Spleen (tissue), 11 donors: ENCODE results near the gene SMIM31. TPM values are rescaled to one million over a fixed set of nuclear protein-coding genes. Genes with fewer than 3 reads are reported as not detected.

ENCODE experiments used
- DNase-seq: peaks from one replicate; pipeline ENCODE4 v3.0.0-alpha.2; 2020
- H3K27ac ChIP-seq, 8 donors: fragments of 200-600 bp; sonication (generic) in 7 of 8; 1 replicate in 4 of 8; 2 replicates in 4 of 8; pipeline versions ENCODE4 v1.5.0 to v1.8.0; 2016 to 2021; ENCODE audit warnings: inconsistent platforms in 4 of 8, mild to moderate bottlenecking in 4 of 8, moderate library complexity in 1 of 8
- H3K27me3 ChIP-seq, 7 donors: fragments of 200-600 bp; sonication (generic) in 6 of 7; replicated peaks in 1 of 7; 1 replicate in 4 of 7; 2 replicates in 3 of 7; pipeline versions ENCODE4 v1.5.0 to v1.8.0; 2016 to 2021; ENCODE audit warnings: inconsistent platforms in 3 of 7, mild to moderate bottlenecking in 1 of 7
- H3K36me3 ChIP-seq, 6 donors: fragments of 200-600 bp; sonication (generic) in 5 of 6; 1 replicate in 4 of 6; 2 replicates in 2 of 6; pipeline versions ENCODE4 v1.5.0 to v1.8.0; 2016 to 2021; ENCODE audit warnings: inconsistent platforms in 2 of 6
- H3K4me1 ChIP-seq, 6 donors: fragments of 200-600 bp; sonication (generic) in 5 of 6; 1 replicate in 3 of 6; 2 replicates in 3 of 6; pipeline versions ENCODE4 v1.5.0 to v1.8.0; 2016 to 2021; ENCODE audit warnings: inconsistent platforms in 3 of 6
- H3K4me3 ChIP-seq, 8 donors: fragments of 200-600 bp; sonication (generic) in 7 of 8; 1 replicate in 4 of 8; 2 replicates in 4 of 8; pipeline versions ENCODE4 v1.5.0 to v1.8.0; 2016 to 2021; ENCODE audit warnings: inconsistent platforms in 4 of 8, mild to moderate bottlenecking in 4 of 8, moderate library complexity in 2 of 8
- H3K9me3 ChIP-seq, 8 donors: fragments of 200-600 bp; sonication (generic) in 7 of 8; 1 replicate in 4 of 8; 2 replicates in 4 of 8; pipeline versions ENCODE4 v1.5.0 to v1.8.0; 2016 to 2021; ENCODE audit warnings: inconsistent platforms in 4 of 8
- POLR2A ChIP-seq, 3 donors: fragments of 450-650 bp; IDR thresholded peaks; one replicate each; pipeline ENCODE4 v1.5.1; 2017; ENCODE audit warnings: antibody characterized with exemption in 3 of 3, mild to moderate bottlenecking in 1 of 3
- POLR2AphosphoS5 ChIP-seq, 3 donors: sonication (generic); formaldehyde crosslinking; IDR thresholded peaks; one replicate each; pipeline ENCODE4 v1.5.1; 2017; ENCODE audit warnings: antibody characterized with exemption in 3 of 3
- WGBS, 5 donors: extraction: QIAGEN DNeasy Blood & Tissue Kit in 3 of 5; methylation state at CpG; one replicate each; pipeline versions ENCODE4 v1.1.5 to v1.1.7; 2013 to 2018; 5-methylcytosine and 5-hydroxymethylcytosine counted together
- intact Hi-C: fragments of 100-400 bp; cut with DNase I; formaldehyde crosslinking; loops from one replicate; pipeline ENCODE4 v1.15.0; 2023; ENCODE audit warnings: low total_unique reads
- polyA plus RNA-seq, 3 donors: library from polyadenylated mRNA; stranded (reverse); fragments of 200-250 nt; gene quantifications; one replicate each; pipeline ENCODE4 v1.2.1, GENCODE V29; 2013
- total RNA-seq, 7 donors: library from RNA; depleted of rRNA in 3 of 7; stranded (reverse); fragments of >200 nt in 3 of 7; fragmentation: NEBNext Ultra II Directional in 4 of 7; extraction: Animal tissue kit (Norgen Biotek cat#: 25700) in 4 of 7; gene quantifications; one replicate each; pipeline versions ENCODE4 v1.1.0 to v1.2.1, GENCODE V29; 2016 to 2021
- TF ChIP-seq, protein P1 (sequence below), 11 experiments: fragments of 200-600 bp in 7 of 11; fragments of 450-650 bp in 4 of 11; sonication (generic) in 4 of 11; IDR thresholded peaks in 8 of 11; conservative IDR thresholded peaks in 3 of 11; 1 replicate in 7 of 11; 2 replicates in 4 of 11; pipeline versions ENCODE4 v1.4.0 to v1.8.0; 2016 to 2021; ENCODE audit warnings: antibody characterized with exemption in 11 of 11, inconsistent platforms in 4 of 11, mild to moderate bottlenecking in 1 of 11
- donor health status: healthy with polysubstance abuse.
- donor health status: DM: no; HTN: no; CAD: no; lungs with moderate emphysema.
- donor health status: DM: no; HTN: no; CAD: no.
- donor health status: Bipolar disorder and iron deficiency.
- donor health status: healthy.
- donor health status: DM: no; HTN: no; CAD: no.
- donor health status: DM: yes; HTN: yes; CAD: no.

SMIM31 gene
- total and polyA plus RNA-seq, 10 donors, result not detected

DNA sequence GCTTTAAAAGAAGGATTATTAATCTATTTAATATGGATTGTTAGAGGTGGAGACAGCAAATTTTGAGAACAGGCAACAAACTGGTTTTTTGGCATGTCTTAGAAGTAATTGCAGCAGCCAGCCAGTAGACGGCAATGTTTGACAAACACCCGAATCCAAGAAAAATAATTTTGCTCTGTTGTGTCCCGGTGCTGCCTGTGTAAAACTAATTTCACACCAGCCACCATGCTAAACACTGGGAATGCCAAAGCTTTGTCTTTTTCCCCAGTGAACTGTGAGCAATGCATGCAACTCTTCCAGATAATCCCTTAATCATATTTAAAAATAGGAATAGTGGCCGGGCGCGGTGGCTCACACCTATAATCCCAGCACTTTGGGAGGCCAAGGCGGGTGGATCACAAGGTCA, 25.9 kb downstream of the SMIM31 start:
- WGBS, 5 donors, result 52 to 55% (median 55%) methylated on average over 7 of the region's 7 CpGs
- TF ChIP-seq POLR2AphosphoS5 (IDR thresholded peaks at IDR 0.05), result no peak
- TF ChIP-seq, protein P1, sequence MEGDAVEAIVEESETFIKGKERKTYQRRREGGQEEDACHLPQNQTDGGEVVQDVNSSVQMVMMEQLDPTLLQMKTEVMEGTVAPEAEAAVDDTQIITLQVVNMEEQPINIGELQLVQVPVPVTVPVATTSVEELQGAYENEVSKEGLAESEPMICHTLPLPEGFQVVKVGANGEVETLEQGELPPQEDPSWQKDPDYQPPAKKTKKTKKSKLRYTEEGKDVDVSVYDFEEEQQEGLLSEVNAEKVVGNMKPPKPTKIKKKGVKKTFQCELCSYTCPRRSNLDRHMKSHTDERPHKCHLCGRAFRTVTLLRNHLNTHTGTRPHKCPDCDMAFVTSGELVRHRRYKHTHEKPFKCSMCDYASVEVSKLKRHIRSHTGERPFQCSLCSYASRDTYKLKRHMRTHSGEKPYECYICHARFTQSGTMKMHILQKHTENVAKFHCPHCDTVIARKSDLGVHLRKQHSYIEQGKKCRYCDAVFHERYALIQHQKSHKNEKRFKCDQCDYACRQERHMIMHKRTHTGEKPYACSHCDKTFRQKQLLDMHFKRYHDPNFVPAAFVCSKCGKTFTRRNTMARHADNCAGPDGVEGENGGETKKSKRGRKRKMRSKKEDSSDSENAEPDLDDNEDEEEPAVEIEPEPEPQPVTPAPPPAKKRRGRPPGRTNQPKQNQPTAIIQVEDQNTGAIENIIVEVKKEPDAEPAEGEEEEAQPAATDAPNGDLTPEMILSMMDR (IDR thresholded peaks at IDR 0.05 in 8 of 11, conservative IDR thresholded peaks at IDR 0.05 in 3 of 11), result peak in 7 of 11 experiments; percentile 23 to 62 (median 56)
- intact Hi-C loops, result no loop called here
- H3K4me1 ChIP-seq, result no peaks in the 10 kb centered on the region
- no peak overlapping the region for H3K4me3 ChIP-seq
- H3K27ac ChIP-seq, result no peak overlapping the region
- no peaks in the 10 kb centered on the region for H3K27me3 ChIP-seq
- H3K9me3 ChIP-seq, result no peaks in the 10 kb centered on the region
- DNase-seq, result no peak
- no peaks in the 10 kb centered on the region for H3K36me3 ChIP-seq

DNA sequence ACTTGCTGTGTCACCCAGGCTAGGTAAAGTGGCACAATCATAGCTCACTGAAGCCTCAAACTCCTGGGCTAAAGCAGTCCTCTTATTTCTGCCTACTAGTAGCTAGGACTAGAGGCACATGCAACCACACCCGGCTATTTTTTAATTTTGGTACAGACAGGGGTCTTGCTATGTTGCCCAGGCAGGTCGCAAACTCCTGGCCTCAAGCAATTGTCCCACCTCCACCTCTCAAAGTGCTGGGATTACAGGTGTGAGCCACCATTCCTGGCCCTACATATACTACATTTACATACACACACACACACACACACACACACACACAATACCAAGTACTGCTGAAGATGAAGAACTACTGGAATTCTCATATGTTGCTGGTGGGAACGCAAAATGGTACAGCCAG, 26.9 kb downstream of the SMIM31 start:
- H3K27me3 ChIP-seq, result no peaks in the 10 kb centered on the region
- TF ChIP-seq, protein P1 (IDR thresholded peaks at IDR 0.05 in 8 of 11, conservative IDR thresholded peaks at IDR 0.05 in 3 of 11), result no peak
- TF ChIP-seq POLR2AphosphoS5 (IDR thresholded peaks at IDR 0.05), result no peak
- TF ChIP-seq POLR2A (IDR thresholded peaks at IDR 0.05), result no peak
- H3K27ac ChIP-seq, result no peak overlapping the region
- H3K36me3 ChIP-seq, result no peaks in the 10 kb centered on the region
- no peak for DNase-seq
- H3K4me1 ChIP-seq, result no peaks in the 10 kb centered on the region
- intact Hi-C loops, result no loop called here
- H3K9me3 ChIP-seq, result no peaks in the 10 kb centered on the region
- H3K4me3 ChIP-seq, result no peak overlapping the region
- WGBS, 5 donors, result 86 to 96% (median 90%) methylated on average over 3 of the region's 3 CpGs

DNA sequence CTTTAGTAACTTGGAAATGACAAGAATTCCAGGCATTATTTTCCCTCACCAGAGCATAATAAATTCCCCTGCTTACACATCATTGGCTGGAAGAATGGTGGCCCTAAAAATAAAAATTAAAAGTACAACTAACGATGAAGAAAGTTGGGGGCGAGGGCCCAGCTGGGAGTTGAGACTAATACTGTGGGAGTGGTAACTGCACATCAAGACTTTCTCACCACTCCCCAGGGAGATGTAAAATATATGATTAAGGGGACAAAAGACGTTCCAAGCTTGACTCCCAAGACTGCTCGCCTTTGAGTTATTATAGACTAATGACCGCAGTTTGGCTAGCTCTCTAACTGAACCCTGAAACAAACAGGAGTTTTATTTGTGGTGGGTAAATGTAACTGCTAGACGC, 30.0 kb downstream of the SMIM31 start:
- no peaks in the 10 kb centered on the region for H3K9me3 ChIP-seq
- intact Hi-C loops, result no loop called here
- H3K4me3 ChIP-seq, result no peak overlapping the region
- no peaks in the 10 kb centered on the region for H3K27me3 ChIP-seq
- no peaks in the 10 kb centered on the region for H3K4me1 ChIP-seq
- H3K36me3 ChIP-seq, result no peaks in the 10 kb centered on the region
- WGBS, 5 donors, result 62 to 77% (median 75%) methylated on average over 6 of the region's 6 CpGs
- no peak for DNase-seq
- TF ChIP-seq POLR2AphosphoS5 (IDR thresholded peaks at IDR 0.05) (no peak), POLR2A (IDR thresholded peaks at IDR 0.05) (no peak)
- TF ChIP-seq, protein P1 (IDR thresholded peaks at IDR 0.05 in 8 of 11, conservative IDR thresholded peaks at IDR 0.05 in 3 of 11), result no peak
- no peak overlapping the region for H3K27ac ChIP-seq

DNA sequence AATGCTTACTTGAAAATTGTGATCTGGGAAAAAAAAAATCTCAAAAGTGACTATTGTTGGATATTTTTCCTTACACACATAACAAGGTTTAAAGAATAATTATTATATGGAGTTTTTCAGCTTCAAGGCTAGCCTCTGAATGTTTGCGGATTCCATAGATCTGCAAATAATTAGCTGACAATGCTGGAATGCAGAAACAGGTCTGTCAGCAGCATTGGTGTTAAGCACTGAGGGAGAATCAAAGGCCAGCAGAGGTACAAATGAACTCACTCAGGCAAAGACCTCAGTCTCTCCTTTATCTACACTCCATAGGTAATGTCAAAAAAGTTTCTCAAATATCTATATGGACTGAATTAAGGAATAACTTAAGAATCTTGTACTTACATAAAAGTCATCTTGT, 35.1 kb downstream of the SMIM31 start:
- Histone ChIP-seq H3K27me3 (no peaks in the 10 kb centered on the region), H3K36me3 (no peaks in the 10 kb centered on the region), H3K27ac (no peak overlapping the region), H3K4me1 (no peaks in the 10 kb centered on the region), H3K4me3 (no peak overlapping the region), H3K9me3 (no peaks in the 10 kb centered on the region)
- intact Hi-C loops, result no loop called here
- WGBS, 5 donors, result 84 to 94% (median 92%) methylated on average over 1 of the region's 1 CpG
- TF ChIP-seq, protein P1 (IDR thresholded peaks at IDR 0.05 in 8 of 11, conservative IDR thresholded peaks at IDR 0.05 in 3 of 11), result no peak
- no peak for TF ChIP-seq POLR2AphosphoS5 (IDR thresholded peaks at IDR 0.05)
- no peak for TF ChIP-seq POLR2A (IDR thresholded peaks at IDR 0.05)
- no peak for DNase-seq
